HEK293T (cell line): Measurements from ENCODE around the gene IL1RAP.

ENCODE experiments used
- CTCF ChIA-PET: fragments of 350-600 bp; formaldehyde crosslinking; extraction: SDS; loops from one replicate; lab custom pipeline; 2021; ENCODE audit warnings: antibody characterized with exemption, inconsistent platforms; lab: Yijun Ruan, JAX
- POLR2A ChIA-PET: fragments of 350-600 bp; formaldehyde crosslinking; extraction: SDS; loops from one replicate; lab custom pipeline; 2020; ENCODE audit warnings: antibody characterized with exemption, inconsistent platforms; lab: Yijun Ruan, JAX
- DNase-seq: peaks from one replicate; pipeline ENCODE4 v3.0.0; 2012; ENCODE audit warnings: mixed read lengths; ENCODE audit errors: extremely low spot score
- ARNT ChIP-seq: fragments of 450-650 bp; IDR thresholded peaks from 2 replicates; pipeline ENCODE4 v1.6.1; 2017; ENCODE audit warnings: mild to moderate bottlenecking
- BHLHE40 ChIP-seq: fragments of 450-650 bp; IDR thresholded peaks from 2 replicates; pipeline ENCODE4 v1.6.1; 2016; ENCODE audit warnings: mild to moderate bottlenecking, moderate library complexity, borderline replicate concordance
- CTBP1 ChIP-seq: fragments of 450-650 bp; IDR thresholded peaks from 2 replicates; pipeline ENCODE4 v1.6.1; 2016; ENCODE audit warnings: borderline replicate concordance
- ELF4 ChIP-seq: fragments of 450-650 bp; IDR thresholded peaks from 2 replicates; pipeline ENCODE4 v1.6.1; 2017; ENCODE audit warnings: antibody characterized with exemption
- FOXA1 ChIP-seq: fragments of 450-650 bp; IDR thresholded peaks from 2 replicates; pipeline ENCODE4 v1.6.1; 2016; ENCODE audit warnings: mild to moderate bottlenecking
- FOXK2 ChIP-seq: fragments of 450-650 bp; IDR thresholded peaks from 2 replicates; pipeline ENCODE4 v1.6.1; 2016; ENCODE audit warnings: mild to moderate bottlenecking
- FOXM1 ChIP-seq: fragments of 450-650 bp; IDR thresholded peaks from 2 replicates; pipeline ENCODE4 v1.6.1; 2017; ENCODE audit warnings: mild to moderate bottlenecking, borderline replicate concordance
- HDGF ChIP-seq: fragments of 450-650 bp; IDR thresholded peaks from 2 replicates; pipeline ENCODE4 v1.6.1; 2017; ENCODE audit warnings: antibody characterized with exemption, borderline replicate concordance
- L3MBTL2 ChIP-seq: fragments of 450-650 bp; conservative IDR thresholded peaks from 2 replicates; pipeline ENCODE4 v1.6.1; 2016; ENCODE audit warnings: mild to moderate bottlenecking
- LEF1 ChIP-seq: fragments of 450-650 bp; IDR thresholded peaks from 2 replicates; pipeline ENCODE4 v1.6.1; 2017; ENCODE audit warnings: mild to moderate bottlenecking, borderline replicate concordance
- NFRKB ChIP-seq: fragments of 450-650 bp; IDR thresholded peaks from 2 replicates; pipeline ENCODE4 v1.6.1; 2016; ENCODE audit warnings: mild to moderate bottlenecking, moderate library complexity
- SP1 ChIP-seq: fragments of 450-650 bp; IDR thresholded peaks from 2 replicates; pipeline ENCODE4 v1.6.1; 2017
- SUZ12 ChIP-seq: fragments of 450-650 bp; IDR thresholded peaks from 2 replicates; pipeline ENCODE4 v1.6.1; 2016; ENCODE audit warnings: mild to moderate bottlenecking
- TARDBP ChIP-seq: fragments of 450-650 bp; IDR thresholded peaks from 2 replicates; pipeline ENCODE4 v1.6.1; 2016
- ZNF384 ChIP-seq: fragments of 450-650 bp; IDR thresholded peaks from 2 replicates; pipeline ENCODE4 v1.6.1; 2016
- TF ChIP-seq, protein P1 (sequence below): fragments of 450-650 bp; IDR thresholded peaks from 2 replicates; pipeline ENCODE4 v1.6.1; 2016

Gene IL1RAP

DNA sequence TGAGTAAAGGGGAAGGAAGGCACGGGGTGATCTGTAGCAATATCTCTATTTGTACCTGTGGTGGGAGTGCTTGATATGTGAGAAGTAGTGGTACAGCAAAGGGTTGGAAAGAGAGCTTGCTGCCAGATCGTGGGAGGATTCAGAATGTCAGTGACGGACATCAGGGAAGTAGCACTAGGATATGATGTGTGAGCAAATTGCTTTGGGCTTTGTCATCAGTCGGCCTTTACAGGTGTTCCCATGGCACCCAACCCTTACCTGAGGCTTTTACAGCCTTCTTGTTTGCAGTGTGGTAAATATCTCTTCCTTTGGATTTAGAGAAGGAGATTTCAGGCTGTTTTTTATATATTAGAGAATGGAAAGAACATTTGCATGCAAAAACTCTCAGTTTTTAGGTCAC, 29.8 kb downstream of the IL1RAP start:
- POLR2A ChIA-PET, result no interaction called here

DNA sequence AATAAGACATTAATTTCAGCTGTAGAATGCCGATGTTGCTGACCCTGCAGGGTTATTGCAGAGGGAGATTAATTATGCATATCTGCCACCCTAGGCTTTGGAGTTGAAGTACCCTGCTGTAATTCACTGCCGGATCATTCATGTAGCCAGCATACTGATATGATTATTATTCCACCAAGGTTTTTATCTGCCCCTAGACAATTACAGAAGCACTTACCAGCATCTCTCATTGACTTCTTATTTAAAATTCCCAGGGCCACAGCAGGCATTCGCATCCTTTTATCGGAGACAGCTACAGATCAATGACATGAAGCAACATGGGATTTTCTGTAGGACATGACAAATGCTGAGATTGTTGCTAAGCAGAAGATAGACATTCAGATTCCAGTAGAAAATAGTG, 31.3 kb downstream of the IL1RAP start:
- CTCF ChIA-PET, result no interaction called here
- POLR2A ChIA-PET, result no interaction called here
- TF ChIP-seq ZNF384 (no peak), HDGF (no peak), FOXA1 (no peak), ELF4 (no peak), L3MBTL2 (no peak), FOXK2 (no peak), NFRKB (no peak), SP1 (no peak)
- TF ChIP-seq, protein P1, sequence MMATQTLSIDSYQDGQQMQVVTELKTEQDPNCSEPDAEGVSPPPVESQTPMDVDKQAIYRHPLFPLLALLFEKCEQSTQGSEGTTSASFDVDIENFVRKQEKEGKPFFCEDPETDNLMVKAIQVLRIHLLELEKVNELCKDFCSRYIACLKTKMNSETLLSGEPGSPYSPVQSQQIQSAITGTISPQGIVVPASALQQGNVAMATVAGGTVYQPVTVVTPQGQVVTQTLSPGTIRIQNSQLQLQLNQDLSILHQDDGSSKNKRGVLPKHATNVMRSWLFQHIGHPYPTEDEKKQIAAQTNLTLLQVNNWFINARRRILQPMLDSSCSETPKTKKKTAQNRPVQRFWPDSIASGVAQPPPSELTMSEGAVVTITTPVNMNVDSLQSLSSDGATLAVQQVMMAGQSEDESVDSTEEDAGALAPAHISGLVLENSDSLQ, result no peak
- DNase-seq, result no peak

More for the DNA sequence above, 29.8 kb downstream of the IL1RAP start:
- no peak for DNase-seq
- no peak for TF ChIP-seq TARDBP
- no peak for TF ChIP-seq SP1
- no peak for TF ChIP-seq FOXA1
- TF ChIP-seq, protein P1, result no peak
- TF ChIP-seq CTBP1, result no peak
- TF ChIP-seq FOXK2, result no peak
- TF ChIP-seq ZNF384, result no peak
- no peak for TF ChIP-seq NFRKB
- TF ChIP-seq FOXM1, result no peak
- no peak for TF ChIP-seq SUZ12
- CTCF ChIA-PET, result no interaction called here

DNA sequence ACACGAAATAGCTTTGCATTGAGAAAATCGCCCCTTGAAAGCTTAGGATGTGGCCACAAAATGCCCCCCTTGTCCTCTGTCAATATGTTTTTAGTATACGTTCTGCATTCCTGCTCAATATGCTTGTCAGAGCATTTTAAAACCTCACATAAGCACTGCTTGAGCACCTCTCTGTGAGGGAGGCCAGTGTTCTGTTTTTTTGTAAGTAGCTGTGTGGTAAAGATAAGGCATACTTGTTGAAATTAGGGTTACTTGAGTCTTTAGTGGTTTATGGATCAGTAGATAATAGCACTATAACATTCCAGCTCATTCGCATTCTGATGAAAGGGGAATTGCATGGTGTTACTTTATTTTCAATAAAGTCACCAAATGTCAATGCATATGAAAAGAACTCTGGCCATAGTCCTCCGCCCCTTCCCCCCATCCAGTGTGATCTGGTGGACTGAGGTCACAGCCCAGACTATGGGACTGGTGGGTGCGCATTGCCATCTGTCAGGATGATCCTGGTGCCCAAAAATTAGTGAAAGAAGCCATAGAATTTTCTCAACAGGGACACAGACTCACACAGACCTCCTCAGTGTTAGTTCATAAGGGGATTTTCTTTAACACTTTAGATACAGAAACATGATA, 33.1 kb downstream of the IL1RAP start:
- POLR2A ChIA-PET, result no interaction called here
- CTCF ChIA-PET, result no interaction called here
- no peak for TF ChIP-seq FOXK2
- TF ChIP-seq, protein P1, result no peak
- TF ChIP-seq FOXA1, result no peak
- TF ChIP-seq ARNT, result no peak
- no peak for TF ChIP-seq HDGF
- no peak for TF ChIP-seq NFRKB
- no peak for TF ChIP-seq CTBP1
- TF ChIP-seq BHLHE40, result no peak
- no peak for TF ChIP-seq L3MBTL2
- TF ChIP-seq SP1, result no peak
- no peak for TF ChIP-seq ZNF384
- no peak for TF ChIP-seq LEF1
- no peak for TF ChIP-seq SUZ12
- no peak for TF ChIP-seq TARDBP
- TF ChIP-seq FOXM1, result no peak
- TF ChIP-seq ELF4, result no peak
- DNase-seq, result no peak

DNA sequence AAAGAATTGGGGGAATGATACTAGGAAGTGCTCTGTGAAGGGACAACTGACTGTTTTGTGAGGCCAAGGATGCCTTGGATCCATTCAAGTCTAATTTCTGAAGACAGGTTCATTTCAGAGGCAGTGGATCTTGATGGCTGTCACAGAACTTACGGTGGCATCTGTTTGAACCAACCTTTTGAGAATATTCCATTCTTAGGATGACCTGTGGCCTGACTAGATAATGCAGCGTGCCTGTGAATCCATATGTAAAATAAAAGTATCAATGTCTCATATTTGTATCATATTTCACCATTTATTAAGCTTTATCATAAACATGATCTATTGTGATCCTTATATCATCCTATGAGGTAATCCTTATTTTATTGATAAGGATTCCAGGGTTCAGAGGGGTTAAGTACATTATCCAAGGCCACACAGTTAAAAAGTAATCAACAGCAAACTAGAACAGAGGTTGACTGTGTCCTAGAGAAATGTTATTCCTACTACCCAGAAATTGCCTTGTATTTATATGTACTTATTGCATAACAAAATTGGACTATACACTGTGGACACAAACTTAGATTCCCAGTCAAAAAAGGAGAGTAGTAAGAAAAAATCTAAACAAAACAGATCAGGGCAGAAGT, 34.3 kb downstream of the IL1RAP start:
- TF ChIP-seq LEF1 (no peak), L3MBTL2 (no peak), BHLHE40 (no peak), ARNT (no peak), ELF4 (no peak), FOXM1 (no peak), HDGF (no peak)
- no peak for DNase-seq
- CTCF ChIA-PET, result no interaction called here
- POLR2A ChIA-PET, result no interaction called here

DNA sequence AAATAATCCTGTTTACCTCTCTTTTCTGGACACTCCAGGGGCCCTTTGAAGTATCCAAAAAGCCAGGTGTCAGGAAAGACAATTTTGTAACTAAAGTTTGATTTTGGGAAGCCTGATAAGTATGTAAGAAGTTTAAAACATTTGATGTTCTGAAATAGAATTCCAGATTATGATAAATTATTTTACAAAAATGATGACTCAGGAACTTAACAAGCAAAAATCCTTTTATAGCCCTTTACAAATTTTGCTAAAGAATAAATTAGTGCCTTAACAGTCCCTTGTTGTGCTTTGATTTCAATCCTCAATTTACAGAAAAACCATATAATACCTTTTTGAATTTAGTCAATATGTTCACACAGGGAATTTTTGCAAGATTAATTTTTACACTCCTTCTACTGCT, 38.1 kb downstream of the IL1RAP start:
- POLR2A ChIA-PET, result no interaction called here

DNA sequence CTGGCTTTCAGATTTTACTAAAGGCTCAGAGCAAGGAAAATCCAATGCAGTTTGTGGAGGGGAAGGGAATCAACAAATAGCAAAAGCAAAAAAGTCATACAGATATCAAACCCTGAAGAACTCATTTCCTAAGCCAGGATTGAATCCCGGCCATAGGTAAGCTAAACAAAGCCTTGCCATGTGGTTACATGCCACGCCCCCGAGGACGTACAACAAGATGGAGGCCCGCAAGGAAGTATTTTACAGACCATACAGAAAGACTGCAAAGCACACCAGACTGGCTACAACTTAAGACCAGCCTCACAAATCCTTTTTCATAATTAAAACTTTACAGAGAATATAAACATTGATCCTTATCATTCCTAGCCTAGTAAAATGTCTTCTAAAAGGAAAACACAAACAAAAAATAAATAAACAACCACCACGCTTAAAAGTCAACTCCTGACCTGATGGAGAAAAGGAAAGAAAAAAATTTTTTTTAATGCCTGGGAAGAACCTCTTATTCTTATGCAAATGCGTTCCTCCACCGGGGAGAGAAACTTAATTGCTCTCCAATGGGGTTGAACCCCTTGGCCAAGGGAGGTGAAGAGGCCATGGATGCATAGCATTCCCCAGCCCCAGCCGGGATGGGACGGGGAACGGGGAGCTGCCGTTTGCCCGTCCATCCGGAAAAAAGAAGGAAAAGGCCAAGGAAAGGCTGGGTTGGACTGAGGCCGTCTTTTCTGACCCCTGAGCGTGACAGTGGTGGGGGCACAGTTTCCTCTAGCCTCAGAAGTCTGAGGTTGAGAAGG, 39.3 kb downstream of the IL1RAP start:
- POLR2A ChIA-PET, result no interaction called here
- CTCF ChIA-PET, result no interaction called here
- DNase-seq, result no peak
- TF ChIP-seq BHLHE40 (no peak), ELF4 (no peak), SUZ12 (no peak), LEF1 (no peak), CTBP1 (no peak), FOXM1 (no peak), FOXA1 (no peak), FOXK2 (no peak), SP1 (no peak), HDGF (no peak), ZNF384 (no peak), ARNT (no peak), L3MBTL2 (no peak), TARDBP (no peak), NFRKB (no peak)
- TF ChIP-seq, protein P1, result no peak

More for the DNA sequence above, 38.1 kb downstream of the IL1RAP start:
- no peak for DNase-seq
- CTCF ChIA-PET, result no interaction called here
- TF ChIP-seq SUZ12, result no peak
- TF ChIP-seq FOXA1, result no peak
- TF ChIP-seq FOXM1, result no peak
- no peak for TF ChIP-seq CTBP1
- no peak for TF ChIP-seq BHLHE40
- no peak for TF ChIP-seq L3MBTL2
- no peak for TF ChIP-seq TARDBP
- no peak for TF ChIP-seq NFRKB
- no peak for TF ChIP-seq ELF4
- TF ChIP-seq ARNT, result no peak
- TF ChIP-seq ZNF384, result no peak
